ENCODE measurements around the gene CFAP65. TPM values are rescaled to one million over a fixed set of nuclear protein-coding genes. Genes with fewer than 3 reads are reported as not detected.

The CFAP65 gene
- total and polyA plus RNA-seq, 9 of the 15 experiments (the other 6 are each of a cell fraction or from before 2014, with no cell fraction given) = not detected

DNA sequence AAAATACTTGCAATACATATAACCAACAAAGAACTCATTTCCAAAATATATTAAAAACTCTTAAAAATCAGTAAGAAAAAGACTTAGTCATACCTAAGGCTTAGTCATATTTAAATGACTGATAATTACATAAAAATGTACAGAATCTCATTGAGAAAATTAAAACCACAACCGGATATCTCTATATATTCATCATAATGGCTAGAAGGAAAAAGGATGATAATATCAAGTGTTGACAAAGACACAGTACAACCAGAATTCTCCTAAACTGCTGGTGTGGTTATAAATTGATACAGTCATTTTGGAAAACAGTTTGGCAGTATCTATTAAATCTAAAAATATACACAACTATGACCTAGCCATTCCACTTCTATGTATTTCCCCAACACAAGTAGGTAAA, 46.5 kb upstream of the CFAP65 start:
- POLR2A ChIA-PET = no interaction called here
- no peak overlapping the region for H2AFZ ChIP-seq (ENCODE audit: low read depth, low read length)
- no peak overlapping the region for H3K4me2 ChIP-seq (ENCODE audit: insufficient read depth, low read length)
- H3K79me2 ChIP-seq (ENCODE audit: control insufficient read depth, insufficient read depth, low read length) = no peaks in the 10 kb centered on the region
- 59% methylated on average over 1 of the region's 1 CpG for WGBS (ENCODE audit: insufficient coverage, low coverage, missing lambda C conversion rate)
- H3K4me1 ChIP-seq (replicated peaks in 1 of 2; ENCODE audit: control insufficient read depth in 2 of 2, insufficient read depth in 2 of 2, low read length in 2 of 2) = no peaks in the 10 kb centered on the region
- CTCF ChIA-PET (ENCODE audit: low intra/inter-chr PET ratio) = no interaction called here
- DNase-seq (ENCODE audit: extremely low read depth in 1 of 4, low spot score in 3 of 4) (no peak), ATAC-seq (no peak), FAIRE-seq (no peak)
- H3K9me3 ChIP-seq (replicated peaks; ENCODE audit: control insufficient read depth, insufficient read depth, low read depth, low read length) = no peaks in the 10 kb centered on the region
- no peaks in the 10 kb centered on the region for H4K20me1 ChIP-seq (replicated peaks; ENCODE audit: control insufficient read depth, insufficient read depth, low read length)
- BruUV-seq (replicated peaks) = no TSS peak
- H3K9me1 ChIP-seq (ENCODE audit: control insufficient read depth, insufficient read depth, low read length) = no peaks in the 10 kb centered on the region
- intact Hi-C loops (cut with micrococcal nuclease) (no loop called here), in situ Hi-C loops (cut with MboI) (no loop called here)
- no peaks in the 10 kb centered on the region for H3K36me3 ChIP-seq (ENCODE audit: control insufficient read depth, insufficient read depth, low read length)
- H3K27ac ChIP-seq (ENCODE audit: extremely low read depth, low read depth, low read length) = no peak overlapping the region
- no peaks in the 10 kb centered on the region for H3K27me3 ChIP-seq (ENCODE audit: control insufficient read depth in 2 of 2, insufficient read depth in 2 of 2, low read length in 2 of 2)
- TF ChIP-seq NR1H2 (CRISPR knock-in tag; IDR thresholded peaks at IDR 0.05) (no peak), NONO (IDR thresholded peaks at IDR 0.05; ENCODE audit: low read depth in 2 of 2, low read length in 1 of 2) (no peak), ELF4 (CRISPR knock-in tag; IDR thresholded peaks at IDR 0.05) (no peak), ZKSCAN1 (IDR thresholded peaks at IDR 0.05; ENCODE audit: low read depth, low read length) (no peak), ADNP (tag; IDR thresholded peaks at IDR 0.05) (no peak), PHF8 (IDR thresholded peaks at IDR 0.05; ENCODE audit: borderline replicate concordance, low read length) (no peak), MTA2 (IDR thresholded peaks at IDR 0.05; ENCODE audit: low read depth) (no peak), GABPB2 (CRISPR knock-in tag; conservative IDR thresholded peaks at IDR 0.05) (no peak), POLR2H (tag; IDR thresholded peaks at IDR 0.05; ENCODE audit: low read depth) (no peak), TGIF2 (CRISPR knock-in tag; IDR thresholded peaks at IDR 0.05) (no peak), TCF7 (IDR thresholded peaks at IDR 0.05; ENCODE audit: borderline replicate concordance) (no peak), CTBP1 (IDR thresholded peaks at IDR 0.05; ENCODE audit: borderline replicate concordance) (no peak), BACH1 (tag; IDR thresholded peaks at IDR 0.05) (no peak), SMAD1 (IDR thresholded peaks at IDR 0.05; ENCODE audit: low read depth, low read length, partially characterized antibody) (no peak), ZNF165 (CRISPR knock-in tag; IDR thresholded peaks at IDR 0.05; ENCODE audit: borderline replicate concordance) (no peak), HMG20A (CRISPR knock-in tag; conservative IDR thresholded peaks at IDR 0.05) (no peak), CBX8 (IDR thresholded peaks at IDR 0.05; ENCODE audit: borderline replicate concordance, extremely low read depth, low read depth, low read length, poor library complexity, severe bottlenecking) (no peak), ZNF212 (CRISPR knock-in tag; IDR thresholded peaks at IDR 0.05) (no peak), ZNF57 (CRISPR knock-in tag; IDR thresholded peaks at IDR 0.05) (no peak)
- TF ChIP-seq, protein P1, sequence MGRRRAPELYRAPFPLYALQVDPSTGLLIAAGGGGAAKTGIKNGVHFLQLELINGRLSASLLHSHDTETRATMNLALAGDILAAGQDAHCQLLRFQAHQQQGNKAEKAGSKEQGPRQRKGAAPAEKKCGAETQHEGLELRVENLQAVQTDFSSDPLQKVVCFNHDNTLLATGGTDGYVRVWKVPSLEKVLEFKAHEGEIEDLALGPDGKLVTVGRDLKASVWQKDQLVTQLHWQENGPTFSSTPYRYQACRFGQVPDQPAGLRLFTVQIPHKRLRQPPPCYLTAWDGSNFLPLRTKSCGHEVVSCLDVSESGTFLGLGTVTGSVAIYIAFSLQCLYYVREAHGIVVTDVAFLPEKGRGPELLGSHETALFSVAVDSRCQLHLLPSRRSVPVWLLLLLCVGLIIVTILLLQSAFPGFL (CRISPR knock-in tag; IDR thresholded peaks at IDR 0.05) = no peak
- H3K9ac ChIP-seq (ENCODE audit: insufficient read depth in 1 of 2, low read depth in 2 of 2, low read length in 2 of 2) = no peak overlapping the region
- H3K4me3 ChIP-seq = no peak overlapping the region

Measured in K562 (cell line).